Endothelial cell of umbilical vein (primary cell): Measurements from ENCODE around the gene PTN. TPM values are rescaled to one million over a fixed set of nuclear protein-coding genes. Genes with fewer than 3 reads are reported as not detected.

Source experiments
- BruUV-seq: library from RNA; stranded (reverse); fragments of 400-500 nt; replicated peaks from 2 replicates; lab custom pipeline; 2021; lab: Mats Ljungman, UMichigan
- CTCF ChIA-PET: fragments of 300-600, 350-600 bp; sonication (Branson Sonifier 250); formaldehyde crosslinking; loops from one replicate; lab custom pipeline; 2021; ENCODE audit warnings: antibody characterized with exemption, inconsistent platforms; lab: Charles Lee
- POLR2A ChIA-PET: fragments of 300-600, 350-600 bp; sonication (Branson Sonifier 250); formaldehyde crosslinking; loops from one replicate; lab custom pipeline; 2021; ENCODE audit warnings: antibody characterized with exemption, inconsistent platforms; lab: Charles Lee
- DNase-seq: peaks from one replicate; pipeline ENCODE4 v3.0.0-alpha.2; 2011; ENCODE audit warnings: low read depth, low spot score
- FAIRE-seq: peaks from 2 replicates; lab custom pipeline; 2011; peaks lifted over from hg19 to GRCh38; lab: Jason Lieb, UNC
- H2AFZ ChIP-seq: 2 replicates; pipeline ENCODE4 v1.6.0; 2012; ENCODE audit warnings: low read depth, low read length, control low read depth, inconsistent platforms
- H3K27ac ChIP-seq: 2 replicates; pipeline ENCODE4 v1.5.1; 2011; ENCODE audit warnings: low read depth, mild to moderate bottlenecking, control low read depth, low read length, moderate library complexity; ENCODE audit not compliant: insufficient read depth
- H3K27me3 ChIP-seq, 2 experiments: 2 replicates each; pipeline versions ENCODE4 v1.6.0 to v1.6.1; 2011; ENCODE audit warnings: low read length in 2 of 2, mixed read lengths in 1 of 2; ENCODE audit not compliant: control insufficient read depth in 2 of 2, insufficient read depth in 2 of 2
- H3K36me3 ChIP-seq, 2 experiments: 2 replicates in 1 of 2; 3 replicates in 1 of 2; pipeline ENCODE4 v1.5.1; 2011; ENCODE audit warnings: low read length in 2 of 2, mild to moderate bottlenecking in 1 of 2, moderate library complexity in 1 of 2; ENCODE audit not compliant: control insufficient read depth in 2 of 2, insufficient read depth in 2 of 2; ENCODE audit errors: extremely low read depth in 1 of 2
- H3K4me1 ChIP-seq: 3 replicates; pipeline ENCODE4 v1.5.1; 2011; ENCODE audit warnings: mild to moderate bottlenecking, low read length; ENCODE audit not compliant: control insufficient read depth, insufficient read depth; ENCODE audit errors: extremely low read depth
- H3K4me2 ChIP-seq: 2 replicates; pipeline ENCODE4 v1.6.1; 2011; ENCODE audit warnings: low read length, control low read depth, mixed read lengths; ENCODE audit not compliant: insufficient read depth
- H3K4me3 ChIP-seq, 3 experiments: fragments of 200-600 bp in 1 of 3; sonication (generic), shearing (Covaris generic) in 1 of 3; replicated peaks in 1 of 3; 2 replicates each; pipeline ENCODE4 v1.5.1; 2011 to 2016; ENCODE audit warnings: control low read depth in 3 of 3, low read length in 3 of 3, mild to moderate bottlenecking in 2 of 3, inconsistent platforms in 1 of 3, low read depth in 1 of 3, moderate library complexity in 1 of 3; ENCODE audit not compliant: insufficient read depth in 1 of 3
- H3K79me2 ChIP-seq: 2 replicates; pipeline ENCODE4 v1.6.0; 2012; ENCODE audit warnings: low read length, inconsistent platforms; ENCODE audit not compliant: control insufficient read depth, insufficient read depth
- H3K9ac ChIP-seq: replicated peaks from 2 replicates; pipeline ENCODE3; 2011; ENCODE audit warnings: low read length, control low read depth; ENCODE audit not compliant: insufficient read depth; ENCODE audit errors: extremely low read depth
- H3K9me1 ChIP-seq: replicated peaks from 3 replicates; pipeline ENCODE4 v1.6.0; 2011; ENCODE audit warnings: mild to moderate bottlenecking, low read length; ENCODE audit not compliant: control insufficient read depth, insufficient read depth; ENCODE audit errors: extremely low read depth
- H3K9me3 ChIP-seq: replicated peaks from 2 replicates; pipeline ENCODE4 v1.5.1; 2012; ENCODE audit warnings: low read length, inconsistent platforms; ENCODE audit not compliant: control insufficient read depth, insufficient read depth
- H4K20me1 ChIP-seq: replicated peaks from 2 replicates; pipeline ENCODE3; 2011; ENCODE audit warnings: mild to moderate bottlenecking, low read length; ENCODE audit not compliant: control insufficient read depth, insufficient read depth; ENCODE audit errors: extremely low read depth
- EZH2 ChIP-seq: IDR thresholded peaks from 2 replicates; pipeline ENCODE4 v1.6.1; 2012; ENCODE audit warnings: borderline replicate concordance, low read depth, mild to moderate bottlenecking, moderate library complexity, low read length, inconsistent platforms; ENCODE audit not compliant: severe bottlenecking
- FOS ChIP-seq: IDR thresholded peaks from 2 replicates; pipeline ENCODE4 v1.6.1; 2011; ENCODE audit warnings: mild to moderate bottlenecking, low read length, moderate library complexity, borderline replicate concordance; ENCODE audit not compliant: insufficient read depth
- JUN ChIP-seq: IDR thresholded peaks from 2 replicates; pipeline ENCODE4 v1.6.1; 2011; ENCODE audit warnings: borderline replicate concordance, low read depth; ENCODE audit not compliant: insufficient read length, insufficient read depth
- POLR2A ChIP-seq: IDR thresholded peaks from 2 replicates; pipeline ENCODE4 v1.6.1; 2012; ENCODE audit warnings: low read depth, mild to moderate bottlenecking, control low read depth, low read length
- POLR2AphosphoS5 ChIP-seq: IDR thresholded peaks from 2 replicates; pipeline ENCODE4 v1.6.1; 2012; ENCODE audit warnings: low read depth, mild to moderate bottlenecking, control low read depth, low read length, moderate library complexity; ENCODE audit not compliant: insufficient read depth
- dilution Hi-C: fragments of 300-500 bp; cut with MboI; formaldehyde crosslinking; loops from one replicate; pipeline ENCODE4 v1.15.0; 2019; ENCODE audit warnings: low sequenced_read_pairs; ENCODE audit not compliant: extremely low pct_ligation_motif_present
- intact Hi-C: fragments of 100-400 bp; cut with micrococcal nuclease; formaldehyde crosslinking; loops from one replicate; pipeline ENCODE4 v1.10.0; 2022
- polyA plus RNA-seq, 4 experiments: library from polyadenylated mRNA; depleted of rRNA in 3 of 4; stranded (reverse) in 3 of 4; unstranded in 1 of 4; fragments of >200 nt; gene quantifications; 2 replicates each; pipeline versions ENCODE4 v1.2.1 to v1.2.3, GENCODE V29; 2011 to 2012; ENCODE audit warnings: missing spikeins in 1 of 4
- total RNA-seq: library from RNA; stranded (reverse); gene quantifications from 2 replicates; pipeline ENCODE4 v1.2.3, GENCODE V29; 2021
- TF ChIP-seq, protein P1 (sequence below): IDR thresholded peaks from 2 replicates; pipeline ENCODE4 v1.6.1; 2011; ENCODE audit not compliant: insufficient read depth, insufficient read length
- TF ChIP-seq, protein P2 (sequence below), 2 donors: IDR thresholded peaks; 1 replicate in 1 of 2; 2 replicates in 1 of 2; pipeline ENCODE4 v1.5.1; 2011; ENCODE audit warnings: low read length in 2 of 2, mild to moderate bottlenecking in 2 of 2, moderate library complexity in 2 of 2, control low read depth in 1 of 2, inconsistent platforms in 1 of 2, low read depth in 1 of 2; ENCODE audit not compliant: insufficient read depth in 1 of 2; ENCODE audit errors: extremely low read depth in 1 of 2

The PTN gene
- total and polyA plus RNA-seq, 2 donors (not counting 3 experiments of a cell fraction or from before 2014, with no cell fraction given): 0.07 TPM; not detected in 1

GRCh38 chr7:137390076-137390475 lies 46.5 kb upstream of the PTN start:
- ChIA-PET CTCF (no interaction called here), POLR2A (no interaction called here)
- no peaks in the 10 kb centered on the region for H3K36me3 ChIP-seq
- BruUV-seq: no TSS peak
- no peak overlapping the region for H2AFZ ChIP-seq
- no peaks in the 10 kb centered on the region for H3K9me3 ChIP-seq
- no peaks in the 10 kb centered on the region for H3K4me1 ChIP-seq
- no peak overlapping the region for H3K27ac ChIP-seq
- dilution Hi-C loops: no loop called here
- H3K27me3 ChIP-seq: no peaks in the 10 kb centered on the region
- no peak for DNase-seq
- no peak overlapping the region for H3K9ac ChIP-seq
- no peaks in the 10 kb centered on the region for H4K20me1 ChIP-seq
- no peaks in the 10 kb centered on the region for H3K9me1 ChIP-seq
- intact Hi-C loops: no loop called here
- H3K79me2 ChIP-seq: no peaks in the 10 kb centered on the region
- FAIRE-seq: no peak
- H3K4me3 ChIP-seq: no peak overlapping the region
- H3K4me2 ChIP-seq: no peak overlapping the region
- TF ChIP-seq, protein P1, sequence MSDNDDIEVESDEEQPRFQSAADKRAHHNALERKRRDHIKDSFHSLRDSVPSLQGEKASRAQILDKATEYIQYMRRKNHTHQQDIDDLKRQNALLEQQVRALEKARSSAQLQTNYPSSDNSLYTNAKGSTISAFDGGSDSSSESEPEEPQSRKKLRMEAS: no peak
- TF ChIP-seq POLR2A (no peak), EZH2 (no peak)
- TF ChIP-seq, protein P2, sequence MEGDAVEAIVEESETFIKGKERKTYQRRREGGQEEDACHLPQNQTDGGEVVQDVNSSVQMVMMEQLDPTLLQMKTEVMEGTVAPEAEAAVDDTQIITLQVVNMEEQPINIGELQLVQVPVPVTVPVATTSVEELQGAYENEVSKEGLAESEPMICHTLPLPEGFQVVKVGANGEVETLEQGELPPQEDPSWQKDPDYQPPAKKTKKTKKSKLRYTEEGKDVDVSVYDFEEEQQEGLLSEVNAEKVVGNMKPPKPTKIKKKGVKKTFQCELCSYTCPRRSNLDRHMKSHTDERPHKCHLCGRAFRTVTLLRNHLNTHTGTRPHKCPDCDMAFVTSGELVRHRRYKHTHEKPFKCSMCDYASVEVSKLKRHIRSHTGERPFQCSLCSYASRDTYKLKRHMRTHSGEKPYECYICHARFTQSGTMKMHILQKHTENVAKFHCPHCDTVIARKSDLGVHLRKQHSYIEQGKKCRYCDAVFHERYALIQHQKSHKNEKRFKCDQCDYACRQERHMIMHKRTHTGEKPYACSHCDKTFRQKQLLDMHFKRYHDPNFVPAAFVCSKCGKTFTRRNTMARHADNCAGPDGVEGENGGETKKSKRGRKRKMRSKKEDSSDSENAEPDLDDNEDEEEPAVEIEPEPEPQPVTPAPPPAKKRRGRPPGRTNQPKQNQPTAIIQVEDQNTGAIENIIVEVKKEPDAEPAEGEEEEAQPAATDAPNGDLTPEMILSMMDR (IDR thresholded peaks at IDR 0.05; ENCODE audit: extremely low read depth in 1 of 2, insufficient read depth in 1 of 2, low read depth in 1 of 2, low read length in 2 of 2): no peak

GRCh38 chr7:137388916-137389315 lies 45.4 kb upstream of the PTN start:
- no peak overlapping the region for H2AFZ ChIP-seq
- no TSS peak for BruUV-seq
- no peaks in the 10 kb centered on the region for H4K20me1 ChIP-seq
- no peak for FAIRE-seq
- no peak for DNase-seq
- no peaks in the 10 kb centered on the region for H3K79me2 ChIP-seq
- H3K27me3 ChIP-seq: no peaks in the 10 kb centered on the region
- H3K4me3 ChIP-seq: no peak overlapping the region
- no peak overlapping the region for H3K27ac ChIP-seq
- no peaks in the 10 kb centered on the region for H3K36me3 ChIP-seq
- intact Hi-C loops: loop anchor here (10.0 kb wide), 1 partner anchor 206 kb away; no protein-coding TSS in a partner anchor
- TF ChIP-seq FOS: no peak
- TF ChIP-seq JUN: no peak
- no peak for TF ChIP-seq POLR2AphosphoS5
- no peak for TF ChIP-seq POLR2A
- H3K9me3 ChIP-seq: no peaks in the 10 kb centered on the region
- ChIA-PET CTCF (interaction anchor here (1.1 kb wide), 1 partner anchor 10 kb away, joined by 3 read pairs; no protein-coding TSS in a partner anchor), POLR2A (no interaction called here)
- no peak overlapping the region for H3K4me2 ChIP-seq
- H3K4me1 ChIP-seq: no peaks in the 10 kb centered on the region
- no peaks in the 10 kb centered on the region for H3K9me1 ChIP-seq
- H3K9ac ChIP-seq: no peak overlapping the region
- dilution Hi-C loops: no loop called here
